GM18867 (cell line): ENCODE measurements around the gene SLC37A3.
"Not testable (repeated sequence)": the region's sequence is repeated elsewhere in the genome, so short reads cannot be mapped to it uniquely, and the experiment has no call there.

Experiments used
- ATAC-seq: cut with Tn5 transposase; IDR thresholded peaks from one replicate; pipeline ENCODE4 v1.9.1; 2021; ENCODE audit warnings: mild to moderate bottlenecking, moderate library complexity; ENCODE audit not compliant: unreplicated experiment

Gene SLC37A3

DNA sequence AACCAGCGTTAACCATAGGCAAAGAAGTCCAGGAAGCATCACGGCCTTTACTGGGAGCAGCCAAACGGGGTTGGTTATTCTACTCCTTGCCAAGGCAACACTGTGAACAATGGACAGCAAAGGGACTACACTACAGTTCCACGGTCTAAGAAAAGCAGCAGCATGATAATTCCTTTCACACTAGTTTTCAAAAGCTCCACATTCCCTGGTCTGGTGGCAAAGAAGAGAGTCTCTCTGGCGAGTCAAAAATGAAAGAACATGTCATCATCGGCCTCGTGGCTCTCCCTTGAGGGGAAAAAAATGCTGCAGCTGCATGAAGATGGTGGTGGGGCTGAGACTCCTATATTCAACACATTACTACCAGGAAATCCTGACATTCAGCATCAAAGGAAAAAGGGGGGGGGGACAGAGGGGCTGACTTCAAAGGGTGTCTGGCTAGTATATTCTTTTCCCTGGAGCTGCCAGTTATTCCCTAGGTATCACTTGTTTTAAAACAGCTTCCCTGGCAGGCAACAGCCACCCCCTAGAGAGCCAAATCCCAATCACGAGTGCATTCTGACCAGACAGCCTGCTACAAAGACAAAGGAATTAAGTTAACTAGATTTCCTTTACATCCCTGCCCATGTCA, 49.1 kb downstream of the SLC37A3 start:
- ATAC-seq, result no peak

DNA sequence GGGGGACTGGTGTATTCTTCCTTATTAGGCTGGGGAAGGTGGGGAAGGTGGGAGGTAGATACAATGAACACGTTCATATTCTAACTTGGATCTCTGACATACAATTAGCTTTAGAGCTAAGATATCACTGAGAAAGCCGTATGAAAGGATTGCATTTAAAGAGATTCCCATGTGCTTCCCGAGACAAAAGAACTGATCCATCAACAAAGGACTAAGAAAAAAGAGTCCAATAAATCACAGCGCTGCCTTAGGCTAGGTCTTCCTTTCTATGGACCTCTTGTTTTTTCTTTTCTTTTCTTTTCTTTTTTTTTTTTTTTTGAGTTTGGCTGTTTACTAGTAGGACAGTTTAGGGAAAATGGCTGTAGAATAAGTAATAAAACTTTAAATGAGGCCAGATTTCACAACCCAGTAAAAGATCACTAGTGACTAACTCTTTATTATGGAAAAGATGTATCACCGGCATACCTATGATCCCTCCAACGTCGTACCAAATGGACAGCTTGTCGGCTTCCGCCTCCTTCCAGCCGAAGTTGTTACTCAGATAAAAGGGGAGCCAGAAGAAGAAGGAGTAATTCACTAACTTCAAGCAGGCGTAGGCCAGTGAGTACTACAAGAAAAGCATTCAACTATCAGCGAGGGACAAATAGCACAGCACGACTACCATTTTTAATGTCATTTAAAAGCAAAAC, 50.0 kb downstream of the SLC37A3 start:
- no peak for ATAC-seq

DNA sequence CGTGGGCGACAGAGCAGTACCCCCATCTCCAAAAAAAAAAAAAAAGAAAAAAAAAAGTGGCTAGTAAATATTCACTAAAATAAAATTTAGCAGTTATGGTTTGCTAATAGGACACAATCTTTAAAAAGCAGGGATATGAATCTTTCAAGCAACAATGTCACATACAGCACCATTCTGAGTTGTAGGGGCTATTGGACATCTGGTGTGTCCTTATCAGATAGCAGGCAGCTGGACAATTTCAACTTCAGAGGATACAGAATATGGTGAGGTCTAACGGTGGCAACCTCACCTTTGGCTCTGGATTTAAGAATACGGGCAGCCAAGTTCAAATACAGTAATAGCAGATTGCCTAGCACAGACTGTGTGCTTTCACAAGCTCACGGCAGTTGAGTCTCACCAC, 51.1 kb downstream of the SLC37A3 start:
- no peak for ATAC-seq

DNA sequence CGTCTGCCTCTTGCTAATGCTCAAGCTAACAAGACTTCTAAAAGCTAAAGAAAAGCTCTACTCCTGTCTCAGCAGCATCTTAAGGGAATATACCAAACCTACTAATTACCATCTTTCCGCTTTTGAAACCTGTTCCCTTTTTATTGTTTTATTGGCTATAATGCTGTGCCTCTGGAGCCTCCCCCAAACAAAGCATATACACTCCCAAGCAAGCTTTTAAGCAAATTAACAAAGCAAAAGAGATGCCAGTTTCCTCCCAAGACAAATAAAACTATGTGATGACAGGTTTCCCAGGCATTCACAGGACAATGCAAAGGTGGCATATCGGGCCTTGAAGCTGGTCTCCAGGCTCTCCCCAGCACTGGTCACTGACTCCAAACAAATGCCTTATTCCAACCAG, 52.9 kb downstream of the SLC37A3 start:
- no peak for ATAC-seq

DNA sequence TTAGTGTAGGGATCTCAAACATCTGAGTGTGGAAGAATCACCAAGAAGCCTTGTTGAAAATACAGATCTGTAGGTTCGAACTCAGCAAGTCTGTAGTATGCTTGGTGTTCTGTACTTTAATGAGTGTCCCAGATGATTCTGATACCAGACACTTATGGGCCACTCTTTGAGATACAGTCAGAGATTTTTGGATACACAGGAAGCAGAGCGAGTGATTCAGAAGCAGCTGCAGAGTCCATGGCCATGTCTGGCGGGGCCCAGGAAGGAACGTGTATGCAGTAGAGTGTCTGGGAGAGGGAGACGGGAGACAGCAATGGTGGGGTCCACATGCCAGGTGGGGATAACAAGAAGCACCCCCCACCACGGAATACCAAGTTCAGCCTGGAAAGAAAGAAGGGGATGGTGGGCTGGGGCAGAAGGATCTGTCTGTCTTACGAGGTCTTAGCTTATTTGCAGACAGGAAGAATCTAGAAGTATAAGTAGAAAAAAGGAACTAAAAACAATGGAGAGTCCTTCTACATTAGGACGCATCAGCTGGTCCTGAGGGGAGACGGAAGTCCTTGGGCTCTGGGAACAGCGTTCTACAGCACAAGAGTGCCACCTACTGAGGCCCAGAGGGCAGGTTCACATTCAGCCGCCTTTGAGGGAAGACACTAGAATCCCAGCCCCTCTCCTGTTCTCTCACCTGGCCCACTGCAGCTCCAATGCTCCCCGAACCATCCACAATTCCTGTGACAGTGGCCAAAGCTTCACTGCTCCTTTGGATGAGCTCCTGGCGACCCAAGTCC, 55.4 kb downstream of the SLC37A3 start:
- ATAC-seq, result no peak

DNA sequence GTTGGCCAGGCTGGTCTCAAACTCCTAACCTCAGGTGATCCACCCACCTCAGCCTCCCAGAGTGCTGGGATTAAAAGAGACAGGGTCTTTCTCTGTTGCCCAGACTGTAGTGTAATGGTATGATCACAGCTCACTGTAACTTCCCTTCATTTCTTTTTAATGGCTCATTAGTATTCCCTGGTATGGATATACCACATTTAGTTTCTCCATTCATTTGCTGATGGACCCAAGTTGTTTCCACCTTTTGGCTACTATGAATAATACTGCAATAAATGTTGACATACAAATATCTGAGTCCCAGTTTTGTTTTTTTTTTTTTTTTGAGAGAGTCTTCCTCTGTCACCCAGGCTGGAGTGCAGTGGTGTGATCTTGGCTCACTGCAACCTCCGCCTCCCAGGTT, 59.4 kb downstream of the SLC37A3 start:
- not testable (repeated sequence) for ATAC-seq

DNA sequence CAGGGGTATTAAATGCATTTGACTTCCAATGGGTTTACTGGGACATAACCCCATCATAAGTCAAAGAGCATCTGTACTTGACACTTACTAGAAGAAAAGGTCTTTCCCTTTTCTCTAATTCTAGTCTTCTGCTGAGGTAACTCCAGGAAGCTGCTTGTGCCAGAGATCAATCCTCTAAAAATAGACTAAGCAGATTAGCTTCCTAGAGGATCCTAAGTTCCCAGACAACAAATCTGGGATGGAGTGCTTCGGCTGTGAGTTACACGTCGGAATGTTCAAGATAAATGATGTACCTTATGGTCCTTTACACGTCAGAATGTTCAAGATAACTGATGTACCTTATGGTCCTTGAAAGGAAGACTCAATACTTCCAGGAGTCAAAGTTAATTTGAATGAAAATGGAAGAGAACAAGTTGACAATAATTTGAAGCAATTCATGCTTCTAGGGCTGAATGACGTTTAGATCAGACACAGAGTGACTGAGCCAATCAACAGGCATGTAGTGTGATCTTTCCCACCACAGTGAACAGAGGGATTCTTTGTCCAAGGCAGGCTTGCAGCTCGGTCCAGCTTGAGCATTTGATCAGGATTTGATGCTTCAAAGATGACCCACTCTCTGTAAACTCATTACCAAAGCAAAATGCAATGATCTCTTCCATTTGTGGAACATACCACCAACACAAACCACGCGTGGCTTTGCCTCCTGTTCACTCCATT, 63.8 kb downstream of the SLC37A3 start:
- no peak for ATAC-seq

DNA sequence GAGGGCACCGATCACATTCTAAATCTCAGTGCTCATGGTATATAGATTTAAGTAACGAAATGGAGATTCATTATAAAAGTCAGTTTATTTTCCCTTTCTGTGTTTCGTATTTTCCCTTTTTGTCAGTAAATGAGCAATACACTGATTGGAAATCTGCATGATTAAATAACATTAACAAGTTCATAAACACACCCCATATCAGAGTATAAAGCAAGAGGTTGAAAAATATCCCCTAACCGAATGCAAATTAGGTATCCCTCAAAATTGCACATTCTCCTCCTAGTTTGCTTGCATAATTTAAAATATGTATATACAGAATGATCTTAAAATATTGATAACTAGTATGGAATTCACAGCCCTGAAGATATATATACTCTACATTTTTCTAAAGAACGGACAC, 64.6 kb downstream of the SLC37A3 start:
- ATAC-seq, result no peak

DNA sequence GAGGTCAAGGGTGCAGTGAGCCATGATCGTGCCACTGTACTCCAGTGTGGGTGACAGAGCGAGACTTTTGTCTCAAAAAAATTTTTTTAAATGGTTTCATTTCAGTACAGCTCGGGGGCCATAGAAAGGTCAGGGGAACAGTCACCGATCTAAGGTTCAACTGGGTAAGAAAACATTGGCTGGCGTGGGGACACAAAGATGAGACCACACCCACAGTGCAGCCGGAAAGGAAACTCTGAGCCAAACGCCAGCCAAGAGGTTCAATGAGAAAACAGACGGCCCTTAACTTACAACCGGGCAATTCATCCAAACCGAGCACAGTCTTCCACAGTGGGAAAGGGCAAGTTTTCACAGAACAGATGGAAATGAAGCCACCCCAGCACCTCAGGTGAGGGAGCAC, 65.1 kb downstream of the SLC37A3 start:
- no peak for ATAC-seq

DNA sequence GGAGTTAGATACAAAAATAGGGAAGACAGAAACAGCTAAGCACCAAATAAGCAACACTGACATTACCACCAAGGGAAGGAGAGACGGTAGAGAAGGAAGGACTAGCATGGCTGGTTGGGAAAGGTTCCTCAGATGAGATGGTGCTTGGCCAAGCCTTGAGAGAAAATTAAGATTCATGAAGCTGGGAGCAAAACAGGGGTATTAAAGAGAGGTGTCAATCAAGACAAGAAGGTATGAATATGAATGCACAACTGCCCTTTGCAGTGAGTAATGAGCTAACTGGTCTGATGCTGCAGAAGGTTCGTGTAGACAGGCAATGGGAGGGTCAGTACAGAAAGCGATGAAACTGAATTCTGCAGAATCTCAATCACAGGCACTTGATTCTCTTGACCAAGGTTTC, 67.7 kb downstream of the SLC37A3 start:
- no peak for ATAC-seq

DNA sequence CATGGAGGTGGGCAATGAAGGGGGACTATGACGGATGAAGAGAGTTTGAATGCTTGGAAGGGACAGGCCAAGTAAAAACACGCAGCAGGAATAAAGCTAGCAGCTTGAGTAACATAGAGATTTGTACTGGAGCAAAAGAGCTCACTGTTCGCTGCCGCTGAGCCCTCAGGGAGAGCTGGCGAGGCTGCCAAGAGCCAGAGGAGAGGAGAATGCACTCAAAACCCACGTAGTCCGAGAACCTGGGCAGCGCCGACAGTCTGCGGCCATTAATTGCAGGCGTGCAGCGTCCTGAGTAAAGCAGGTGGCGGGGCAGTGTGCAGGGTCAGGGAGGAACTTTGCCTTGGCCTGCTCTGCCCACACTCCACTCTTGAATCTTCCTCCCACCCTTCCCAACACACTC, 68.2 kb downstream of the SLC37A3 start:
- ATAC-seq, result no peak

DNA sequence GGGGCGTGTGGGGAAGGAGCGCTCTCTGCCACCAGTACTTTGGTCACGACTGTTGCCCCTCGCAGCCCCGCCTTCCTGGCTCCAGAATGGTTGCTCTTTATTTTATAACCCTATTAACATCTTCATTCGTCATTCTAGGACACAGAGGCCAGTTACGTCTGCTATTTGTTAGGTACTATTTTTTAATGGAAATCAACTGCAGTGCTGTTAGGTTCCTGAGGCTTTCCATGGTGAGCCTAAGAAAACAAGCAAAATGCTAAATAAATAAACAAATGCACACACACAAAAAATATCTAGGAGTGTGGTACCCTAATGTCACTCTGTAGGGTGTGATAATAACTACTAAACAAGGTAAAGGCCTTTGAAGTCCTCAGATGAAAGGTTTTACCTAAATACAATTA, 71.1 kb downstream of the SLC37A3 start:
- ATAC-seq, result no peak

DNA sequence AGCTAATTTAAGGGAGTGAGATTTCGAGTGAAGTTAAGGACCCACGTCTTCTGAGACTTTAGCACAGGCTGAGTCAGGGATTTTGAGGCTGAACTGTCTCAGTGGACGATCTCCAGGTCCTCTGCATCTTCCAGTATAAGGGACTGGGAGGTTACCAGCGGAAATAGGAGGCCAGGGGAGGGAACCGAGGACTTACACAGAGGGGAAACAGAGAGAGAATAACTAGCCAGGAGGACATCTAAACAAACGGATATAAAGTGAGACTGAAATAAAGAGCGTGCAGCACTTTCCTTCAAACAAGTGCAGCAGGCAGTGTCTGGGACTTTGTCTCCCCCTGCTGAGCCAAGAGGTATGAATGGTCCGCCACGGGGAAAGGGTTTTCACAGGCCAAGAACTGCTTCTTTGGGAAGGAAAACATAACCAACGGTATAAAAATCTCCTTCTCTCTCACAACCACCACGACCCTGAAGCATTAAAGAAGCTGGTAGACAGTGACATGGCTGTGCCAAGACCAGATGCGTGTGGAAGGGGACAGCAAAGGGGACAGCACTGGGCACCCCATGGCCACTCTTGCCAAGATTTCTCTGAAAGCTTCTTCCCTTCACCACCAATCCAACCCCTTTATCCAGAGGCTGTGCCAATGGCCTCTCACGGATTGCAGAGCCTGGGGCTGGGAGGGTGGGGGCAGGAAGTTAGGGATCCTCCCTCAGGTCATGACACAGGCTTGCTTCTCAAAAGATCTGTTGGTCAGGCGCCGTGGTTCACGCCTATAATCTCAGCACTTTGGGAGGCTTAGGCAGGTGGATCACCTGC, 72.0 kb downstream of the SLC37A3 start:
- peak; percentile 42 for ATAC-seq

DNA sequence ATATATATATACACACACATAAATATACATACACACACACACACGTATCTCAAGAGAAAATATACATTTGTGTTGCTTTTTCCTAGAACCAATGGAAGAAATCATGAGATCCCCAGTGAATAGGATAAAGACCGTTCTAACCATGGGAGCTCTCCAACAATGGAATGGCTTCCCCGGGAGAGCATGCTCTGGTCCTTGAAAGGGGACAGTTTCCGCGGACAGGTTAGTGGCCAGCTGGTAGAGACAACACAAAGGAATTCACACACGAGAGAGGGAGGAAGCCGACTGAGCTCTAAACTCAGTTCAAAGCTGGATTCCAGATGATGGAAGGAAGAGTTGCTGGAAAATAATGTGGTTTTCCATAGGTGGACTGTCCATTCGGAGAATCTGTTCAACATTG, 72.7 kb downstream of the SLC37A3 start:
- ATAC-seq, result no peak

DNA sequence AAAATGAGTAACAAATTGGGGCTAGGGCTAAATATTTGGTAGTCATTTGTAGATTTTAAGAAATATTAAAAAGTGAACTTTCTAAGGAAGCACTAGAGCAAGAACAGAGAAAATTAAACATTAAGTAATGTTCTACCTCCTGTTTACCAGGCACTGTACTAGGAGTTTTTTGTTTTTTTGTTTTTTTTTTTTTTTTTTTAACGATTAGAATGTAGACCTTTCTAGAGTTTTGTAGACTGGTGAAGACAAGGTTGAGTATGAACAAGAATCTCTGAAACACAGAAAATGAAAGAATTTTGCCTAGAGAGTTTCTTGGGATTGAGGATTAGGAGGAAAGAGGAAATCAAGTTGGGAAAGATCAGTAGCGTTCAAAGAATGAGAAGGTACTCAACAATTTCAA, 73.6 kb downstream of the SLC37A3 start:
- no peak for ATAC-seq

DNA sequence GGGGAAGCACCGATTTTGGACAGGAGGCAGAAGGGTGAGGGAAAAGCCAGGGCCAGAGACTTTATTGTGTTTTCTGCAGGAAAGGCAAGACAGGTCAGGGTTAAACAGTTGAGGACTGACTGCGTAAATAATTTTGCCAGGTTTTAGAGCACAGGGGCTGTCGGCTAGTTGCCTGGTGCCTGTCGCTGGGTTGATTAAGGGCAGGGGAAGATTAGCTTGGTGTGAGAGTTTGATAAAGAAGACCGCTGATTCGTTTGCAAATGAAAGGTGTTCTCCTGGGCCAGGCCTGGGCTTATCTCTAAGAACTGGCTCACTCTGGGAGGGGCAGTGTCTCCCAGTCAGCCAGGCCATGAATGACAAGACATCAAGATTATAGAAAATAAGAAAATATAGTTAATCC, 75.6 kb downstream of the SLC37A3 start:
- ATAC-seq, result no peak

DNA sequence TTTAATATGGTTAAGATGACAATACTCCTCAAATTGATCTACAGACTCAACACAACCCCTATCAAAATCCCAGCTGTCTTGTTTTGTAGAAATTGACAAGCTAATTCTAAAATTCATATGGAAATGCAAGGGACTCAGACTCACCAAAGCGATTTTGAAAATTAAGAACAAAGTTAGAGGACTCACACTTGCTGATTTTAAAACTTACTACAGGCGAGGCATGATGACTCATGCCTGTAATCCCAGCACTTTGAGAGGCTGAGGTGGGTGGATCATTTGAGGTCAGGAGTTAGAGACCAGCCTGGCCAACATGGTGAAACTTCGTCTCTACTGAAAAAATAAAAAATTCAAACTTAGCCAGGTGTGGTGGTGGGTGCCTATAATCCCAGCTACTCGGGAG, 78.3 kb downstream of the SLC37A3 start:
- ATAC-seq, result not testable (repeated sequence)

DNA sequence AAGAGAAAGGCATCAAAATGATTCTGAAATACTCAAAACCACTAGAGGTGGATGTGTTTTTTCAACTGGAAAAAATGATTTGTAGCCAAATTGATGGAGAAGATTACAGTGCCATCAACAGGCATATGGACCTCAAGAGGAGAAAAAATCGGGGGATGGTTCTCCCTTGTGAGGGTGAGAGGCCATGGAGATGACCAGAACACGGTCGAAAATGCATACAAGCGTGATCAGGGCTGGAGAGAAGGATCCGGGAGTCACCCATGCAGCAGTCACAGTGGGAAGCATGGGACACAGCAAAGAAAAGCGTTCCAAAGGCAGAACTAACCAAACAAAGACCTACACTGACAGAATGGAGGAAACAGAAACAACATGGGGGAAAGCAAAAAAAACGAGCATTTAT, 80.3 kb downstream of the SLC37A3 start:
- no peak for ATAC-seq

DNA sequence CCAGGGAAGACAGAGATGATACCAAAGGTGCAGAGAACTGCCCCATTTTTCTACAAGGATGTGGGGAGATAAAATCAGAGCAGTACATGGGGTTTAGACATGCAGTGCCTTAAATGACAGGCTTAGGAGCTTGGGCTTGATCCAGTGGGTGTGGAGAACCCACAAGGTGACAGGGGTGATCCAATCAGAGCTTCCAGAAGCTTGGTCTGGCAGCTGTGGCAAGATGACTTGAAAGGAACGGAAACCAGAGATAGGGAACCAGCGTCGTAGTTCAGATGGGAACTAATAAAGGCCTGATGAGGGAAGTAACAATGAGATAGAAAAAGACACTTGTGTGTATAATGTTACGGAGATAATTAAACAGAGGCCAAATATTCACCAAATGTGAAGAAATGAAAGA, 80.7 kb downstream of the SLC37A3 start:
- no peak for ATAC-seq

DNA sequence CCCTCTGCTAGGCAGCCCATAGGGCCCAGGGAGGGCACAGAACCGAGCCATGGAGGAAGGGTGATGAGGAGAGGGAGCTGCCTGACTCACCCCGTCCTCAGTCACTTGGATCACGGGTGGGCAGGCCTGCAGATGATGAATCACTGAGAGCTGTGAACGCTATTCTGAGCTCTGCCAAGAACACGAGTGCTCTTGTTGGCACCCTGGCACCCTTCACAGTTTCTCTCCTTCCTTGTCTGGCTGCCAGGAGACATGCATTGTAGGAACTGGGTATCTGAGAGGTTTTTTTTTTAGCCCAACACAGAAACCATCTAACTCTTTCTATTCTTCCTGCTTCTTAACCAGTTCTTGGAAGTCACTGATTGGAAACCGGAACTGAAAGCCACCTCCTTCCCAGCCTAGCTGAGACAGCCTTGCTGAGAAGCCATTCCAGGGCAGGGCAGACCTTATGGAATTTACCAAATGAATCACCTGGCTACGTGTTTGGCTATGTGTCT, 82.1 kb downstream of the SLC37A3 start:
- ATAC-seq, result no peak
